Measurements from ENCODE around the gene NUDT8.

- no peak for TF ChIP-seq MAX (IDR thresholded peaks at IDR 0.05)
- no peak for TF ChIP-seq CTCF (IDR thresholded peaks at IDR 0.05)
- no peak for TF ChIP-seq MYC (IDR thresholded peaks at IDR 0.05; ENCODE audit: borderline replicate concordance, low read length)
- no peak for TF ChIP-seq HDAC2 (IDR thresholded peaks at IDR 0.05)
- TF ChIP-seq POLR2A (IDR thresholded peaks at IDR 0.05; ENCODE audit: low read length), result no peak
- no peak for TF ChIP-seq SMC3 (IDR thresholded peaks at IDR 0.05)
- TF ChIP-seq JUN (IDR thresholded peaks at IDR 0.05), result no peak
- no peak for TF ChIP-seq CHD2 (IDR thresholded peaks at IDR 0.05; ENCODE audit: low read length, partially characterized antibody)
- no peak for TF ChIP-seq RARB (CRISPR knock-in tag; IDR thresholded peaks at IDR 0.05)
- TF ChIP-seq MAFK (IDR thresholded peaks at IDR 0.05; ENCODE audit: partially characterized antibody), result no peak
- no peak for TF ChIP-seq E2F6 (IDR thresholded peaks at IDR 0.05; ENCODE audit: borderline replicate concordance, low read depth)
Measured at GRCh38 chr11:67582011-67582410, 47.7 kb downstream of the NUDT8 start.

Measured in A549 (cell line).